ENCODE results near the gene RNF39. TPM values are rescaled to one million over a fixed set of nuclear protein-coding genes. Genes with fewer than 3 reads are reported as not detected.

Gene RNF39
- total and polyA plus RNA-seq, 2 of the 13 experiments (the other 11 are each of a cell fraction or from before 2014, with no cell fraction given): 0.13 to 1.8 TPM

GRCh38 chr6:30100585-30101443 is 25.2 kb upstream of the RNF39 start (continued):
- TF ChIP-seq, protein P1, sequence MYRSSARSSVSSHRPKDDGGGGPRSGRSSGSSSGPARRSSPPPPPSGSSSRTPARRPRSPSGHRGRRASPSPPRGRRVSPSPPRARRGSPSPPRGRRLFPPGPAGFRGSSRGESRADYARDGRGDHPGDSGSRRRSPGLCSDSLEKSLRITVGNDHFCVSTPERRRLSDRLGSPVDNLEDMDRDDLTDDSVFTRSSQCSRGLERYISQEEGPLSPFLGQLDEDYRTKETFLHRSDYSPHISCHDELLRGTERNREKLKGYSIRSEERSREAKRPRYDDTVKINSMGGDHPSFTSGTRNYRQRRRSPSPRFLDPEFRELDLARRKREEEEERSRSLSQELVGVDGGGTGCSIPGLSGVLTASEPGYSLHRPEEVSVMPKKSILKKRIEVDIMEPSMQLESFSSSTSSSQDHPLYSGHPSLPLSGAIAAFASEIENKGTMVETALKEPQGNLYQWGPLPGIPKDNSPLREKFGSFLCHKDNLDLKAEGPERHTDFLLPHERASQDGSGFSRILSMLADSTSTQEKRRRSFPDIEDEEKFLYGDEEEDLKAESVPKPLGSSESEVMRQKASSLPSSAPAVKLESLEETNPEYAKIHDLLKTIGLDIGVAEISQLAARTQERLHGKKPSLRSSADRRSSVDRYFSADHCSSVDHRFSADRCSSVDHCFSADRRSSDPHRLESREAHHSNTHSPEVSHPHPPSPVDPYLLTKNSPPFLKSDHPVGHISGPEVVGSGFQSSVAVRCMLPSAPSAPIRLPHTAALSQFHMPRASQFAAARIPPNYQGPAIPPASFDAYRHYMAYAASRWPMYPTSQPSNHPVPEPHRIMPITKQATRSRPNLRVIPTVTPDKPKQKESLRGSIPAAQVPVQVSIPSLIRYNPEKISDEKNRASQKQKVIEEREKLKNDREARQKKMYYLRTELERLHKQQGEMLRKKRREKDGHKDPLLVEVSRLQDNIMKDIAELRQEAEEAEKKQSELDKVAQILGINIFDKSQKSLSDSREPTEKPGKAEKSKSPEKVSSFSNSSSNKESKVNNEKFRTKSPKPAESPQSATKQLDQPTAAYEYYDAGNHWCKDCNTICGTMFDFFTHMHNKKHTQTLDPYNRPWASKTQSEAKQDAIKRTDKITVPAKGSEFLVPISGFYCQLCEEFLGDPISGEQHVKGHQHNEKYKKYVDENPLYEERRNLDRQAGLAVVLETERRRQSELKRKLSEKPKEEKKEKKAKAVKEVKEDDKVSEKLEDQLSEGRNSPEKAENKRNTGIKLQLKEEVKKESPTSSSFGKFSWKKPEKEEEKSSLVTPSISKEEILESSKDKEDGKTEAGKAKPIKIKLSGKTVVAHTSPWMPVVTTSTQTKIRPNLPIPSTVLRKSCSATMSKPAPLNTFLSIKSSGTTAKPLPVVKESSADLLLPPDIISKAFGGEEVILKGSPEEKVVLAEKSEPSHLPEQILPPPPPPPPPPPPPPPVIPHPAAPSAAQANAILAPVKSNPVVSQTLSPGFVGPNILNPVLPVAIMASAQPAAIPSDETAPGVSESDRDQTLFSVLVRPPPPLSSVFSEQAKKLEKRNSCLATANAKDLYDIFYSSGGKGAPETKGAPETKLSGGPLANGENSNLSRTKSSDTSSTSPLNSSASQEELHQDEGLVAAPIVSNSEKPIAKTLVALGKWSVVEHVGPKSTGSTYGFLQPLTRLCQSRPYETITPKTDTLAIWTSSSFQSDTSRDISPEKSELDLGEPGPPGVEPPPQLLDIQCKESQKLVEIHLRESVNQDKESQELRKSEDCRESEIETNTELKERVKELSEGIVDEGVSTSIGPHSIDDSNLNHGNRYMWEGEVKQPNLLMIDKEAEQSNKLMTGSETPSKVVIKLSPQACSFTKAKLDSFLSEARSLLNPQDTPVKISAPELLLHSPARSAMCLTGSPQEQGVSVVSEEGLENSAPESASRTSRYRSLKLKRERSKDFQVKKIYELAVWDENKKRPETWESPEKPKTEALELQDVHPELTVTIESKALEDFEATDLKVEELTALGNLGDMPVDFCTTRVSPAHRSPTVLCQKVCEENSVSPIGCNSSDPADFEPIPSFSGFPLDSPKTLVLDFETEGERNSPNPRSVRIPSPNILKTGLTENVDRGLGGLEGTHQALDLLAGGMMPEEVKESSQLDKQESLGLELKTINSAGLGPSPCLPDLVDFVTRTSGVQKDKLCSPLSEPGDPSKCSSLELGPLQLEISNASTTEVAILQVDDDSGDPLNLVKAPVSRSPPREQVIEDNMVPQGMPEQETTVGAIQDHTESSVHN (CRISPR knock-in tag; IDR thresholded peaks at IDR 0.05): peak; percentile 52; the same call in 1 of the 2 replicates
- TF ChIP-seq SIN3B (IDR thresholded peaks at IDR 0.05; ENCODE audit: low read length): no peak
- TF ChIP-seq IRF2 (CRISPR knock-in tag; IDR thresholded peaks at IDR 0.05): peak; percentile 69; the same call in 1 of the 2 replicates
- TF ChIP-seq SMAD3 (CRISPR knock-in tag; IDR thresholded peaks at IDR 0.05): peak; percentile 83
- TF ChIP-seq, protein P2, sequence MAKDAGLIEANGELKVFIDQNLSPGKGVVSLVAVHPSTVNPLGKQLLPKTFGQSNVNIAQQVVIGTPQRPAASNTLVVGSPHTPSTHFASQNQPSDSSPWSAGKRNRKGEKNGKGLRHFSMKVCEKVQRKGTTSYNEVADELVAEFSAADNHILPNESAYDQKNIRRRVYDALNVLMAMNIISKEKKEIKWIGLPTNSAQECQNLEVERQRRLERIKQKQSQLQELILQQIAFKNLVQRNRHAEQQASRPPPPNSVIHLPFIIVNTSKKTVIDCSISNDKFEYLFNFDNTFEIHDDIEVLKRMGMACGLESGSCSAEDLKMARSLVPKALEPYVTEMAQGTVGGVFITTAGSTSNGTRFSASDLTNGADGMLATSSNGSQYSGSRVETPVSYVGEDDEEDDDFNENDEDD (CRISPR knock-in tag; IDR thresholded peaks at IDR 0.05; ENCODE audit: borderline replicate concordance): peak; percentile 83
- peak; percentile 72; the same call in 1 of the 2 replicates for TF ChIP-seq TGIF2 (CRISPR knock-in tag; IDR thresholded peaks at IDR 0.05)
- TF ChIP-seq, protein P3, sequence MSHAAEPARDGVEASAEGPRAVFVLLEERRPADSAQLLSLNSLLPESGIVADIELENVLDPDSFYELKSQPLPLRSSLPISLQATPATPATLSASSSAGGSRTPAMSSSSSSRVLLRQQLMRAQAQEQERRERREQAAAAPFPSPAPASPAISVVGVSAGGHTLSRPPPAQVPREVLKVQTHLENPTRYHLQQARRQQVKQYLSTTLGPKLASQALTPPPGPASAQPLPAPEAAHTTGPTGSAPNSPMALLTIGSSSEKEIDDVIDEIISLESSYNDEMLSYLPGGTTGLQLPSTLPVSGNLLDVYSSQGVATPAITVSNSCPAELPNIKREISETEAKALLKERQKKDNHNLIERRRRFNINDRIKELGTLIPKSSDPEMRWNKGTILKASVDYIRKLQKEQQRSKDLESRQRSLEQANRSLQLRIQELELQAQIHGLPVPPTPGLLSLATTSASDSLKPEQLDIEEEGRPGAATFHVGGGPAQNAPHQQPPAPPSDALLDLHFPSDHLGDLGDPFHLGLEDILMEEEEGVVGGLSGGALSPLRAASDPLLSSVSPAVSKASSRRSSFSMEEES (CRISPR knock-in tag; IDR thresholded peaks at IDR 0.05): peak; percentile 70
- TF ChIP-seq SIX1 (CRISPR knock-in tag; IDR thresholded peaks at IDR 0.05; ENCODE audit: borderline replicate concordance): 0 out of 2 replicates have a peak, but pooled peaks have one; percentile 15
- TF ChIP-seq, protein P4, sequence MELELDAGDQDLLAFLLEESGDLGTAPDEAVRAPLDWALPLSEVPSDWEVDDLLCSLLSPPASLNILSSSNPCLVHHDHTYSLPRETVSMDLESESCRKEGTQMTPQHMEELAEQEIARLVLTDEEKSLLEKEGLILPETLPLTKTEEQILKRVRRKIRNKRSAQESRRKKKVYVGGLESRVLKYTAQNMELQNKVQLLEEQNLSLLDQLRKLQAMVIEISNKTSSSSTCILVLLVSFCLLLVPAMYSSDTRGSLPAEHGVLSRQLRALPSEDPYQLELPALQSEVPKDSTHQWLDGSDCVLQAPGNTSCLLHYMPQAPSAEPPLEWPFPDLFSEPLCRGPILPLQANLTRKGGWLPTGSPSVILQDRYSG (CRISPR knock-in tag; IDR thresholded peaks at IDR 0.05): 0 out of 2 replicates have a peak, but pooled peaks have one; percentile 13
- TF ChIP-seq HNF4G (IDR thresholded peaks at IDR 0.05; ENCODE audit: borderline replicate concordance, low read depth, low read length): peak; percentile 47; the same call in 1 of the 2 replicates
- TF ChIP-seq HNF4G (CRISPR knock-in tag; IDR thresholded peaks at IDR 0.05; ENCODE audit: borderline replicate concordance, low read depth): peak; percentile 76; the same call in 1 of the 2 replicates
- TF ChIP-seq ZSCAN30 (CRISPR knock-in tag; IDR thresholded peaks at IDR 0.05): 0 out of 2 replicates have a peak, but pooled peaks have one; percentile 48
- no peak for TF ChIP-seq PCBP1 (IDR thresholded peaks at IDR 0.05; ENCODE audit: borderline replicate concordance, low read depth, low read length)
- peak; percentile 50; the same call in 1 of the 2 replicates for TF ChIP-seq ZNF121 (CRISPR knock-in tag; IDR thresholded peaks at IDR 0.05)
- TF ChIP-seq ZKSCAN5 (CRISPR knock-in tag; IDR thresholded peaks at IDR 0.05): 0 out of 2 replicates have a peak, but pooled peaks have one; percentile 35

Data from HepG2 (cell line).